Brain microvascular endothelial cell (primary cell): Measurements from ENCODE around the gene C14orf93.
A peak's percentile ranks its signal among the peaks of the same experiment; 100 is the strongest.

Source experiments
- DNase-seq: peaks from one replicate; pipeline ENCODE4 v3.0.0-alpha.2; 2020
- H3K27ac ChIP-seq: fragments of 250-450 bp; sonication (Bioruptor Pico); 2 replicates; pipeline ENCODE4 v1.5.1; 2020; ENCODE audit warnings: mild to moderate bottlenecking, moderate library complexity
- H3K27me3 ChIP-seq: fragments of 250-450 bp; sonication (Bioruptor Pico); replicated peaks from 2 replicates; pipeline ENCODE4 v1.5.1; 2020; ENCODE audit warnings: mild to moderate bottlenecking
- H3K36me3 ChIP-seq: fragments of 250-450 bp; sonication (Bioruptor Pico); replicated peaks from 2 replicates; pipeline ENCODE4 v1.5.1; 2020; ENCODE audit warnings: mild to moderate bottlenecking
- H3K4me3 ChIP-seq: 2 replicates; pipeline ENCODE4 v1.5.1; 2011; ENCODE audit warnings: low read depth, mild to moderate bottlenecking, control low read depth, low read length, moderate library complexity
- CTCF ChIP-seq: IDR thresholded peaks from 2 replicates; pipeline ENCODE4 v1.5.1; 2011; ENCODE audit warnings: low read depth, mild to moderate bottlenecking, moderate library complexity, low read length, control low read depth, inconsistent platforms; ENCODE audit errors: missing control alignments
- in situ Hi-C: cut with HindIII; loops from 2 replicates; pipeline ENCODE4 v1.10.0; 2017; ENCODE audit warnings: low sequenced_read_pairs, low pct_ligation_motif_present

Gene C14orf93

GRCh38 chr14:23033801-23034497 is 24.0 kb upstream of the C14orf93 start:
- Histone ChIP-seq H3K27ac (peak overlapping the region; percentile 99), H3K4me3 (peak overlapping the region; percentile 93), H3K36me3 (peaks cover 35% of the 10 kb centered on the region), H3K27me3 (no peaks in the 10 kb centered on the region)
- DNase-seq, result no peak
- TF ChIP-seq CTCF, result no peak
- in situ Hi-C loops, result no loop called here

- H3K27me3 ChIP-seq, result no peaks in the 10 kb centered on the region
- DNase-seq, result no peak
- in situ Hi-C loops, result no loop called here
- no peak for TF ChIP-seq CTCF
- no peak overlapping the region for H3K27ac ChIP-seq
- peaks cover 42% of the 10 kb centered on the region for H3K36me3 ChIP-seq
- H3K4me3 ChIP-seq, result peak overlapping the region; percentile 93
Measured at GRCh38 chr14:23033251-23033727, 23.3 kb upstream of the C14orf93 start.

GRCh38 chr14:23030936-23031335 is 21.0 kb upstream of the C14orf93 start:
- in situ Hi-C loops, result no loop called here
- Histone ChIP-seq H3K36me3 (peaks cover 56% of the 10 kb centered on the region), H3K27ac (no peak overlapping the region), H3K27me3 (no peaks in the 10 kb centered on the region), H3K4me3 (no peak overlapping the region)
- no peak for DNase-seq
- no peak for TF ChIP-seq CTCF

GRCh38 chr14:23028799-23029198 is 18.9 kb upstream of the C14orf93 start:
- no peak overlapping the region for H3K27ac ChIP-seq
- peaks cover 61% of the 10 kb centered on the region for H3K36me3 ChIP-seq
- in situ Hi-C loops, result no loop called here
- DNase-seq, result no peak
- no peak for TF ChIP-seq CTCF
- H3K27me3 ChIP-seq, result no peaks in the 10 kb centered on the region
- no peak overlapping the region for H3K4me3 ChIP-seq

- Histone ChIP-seq H3K27me3 (no peaks in the 10 kb centered on the region), H3K4me3 (no peak overlapping the region), H3K27ac (no peak overlapping the region), H3K36me3 (peaks cover 36% of the 10 kb centered on the region)
- TF ChIP-seq CTCF, result no peak
- DNase-seq, result no peak
- in situ Hi-C loops, result no loop called here
Measured at GRCh38 chr14:23025151-23025814, 15.3 kb upstream of the C14orf93 start.
